ENCODE measurements around the gene ATP2A3.

Gene ATP2A3

GRCh38 chr17:3986939-3987335, 22.7 kb upstream of the ATP2A3 start:
- Histone ChIP-seq H2AFZ (no peak overlapping the region), H3K27me3 (ENCODE audit: control insufficient read depth, insufficient read depth, low read length) (no peaks in the 10 kb centered on the region), H3K4me1 (peaks cover 3% of the 10 kb centered on the region), H3K27ac (no peak overlapping the region), H3K79me2 (no peaks in the 10 kb centered on the region), H3K4me2 (ENCODE audit: low read length) (no peak overlapping the region), H3K4me3 (ENCODE audit: low read depth, low read length) (no peak overlapping the region), H3K9ac (no peak overlapping the region), H3K9me3 (ENCODE audit: control insufficient read depth, low read length) (no peaks in the 10 kb centered on the region), H3K36me3 (ENCODE audit: control insufficient read depth, insufficient read depth, low read length) (no peaks in the 10 kb centered on the region)
- TF ChIP-seq, protein P1, sequence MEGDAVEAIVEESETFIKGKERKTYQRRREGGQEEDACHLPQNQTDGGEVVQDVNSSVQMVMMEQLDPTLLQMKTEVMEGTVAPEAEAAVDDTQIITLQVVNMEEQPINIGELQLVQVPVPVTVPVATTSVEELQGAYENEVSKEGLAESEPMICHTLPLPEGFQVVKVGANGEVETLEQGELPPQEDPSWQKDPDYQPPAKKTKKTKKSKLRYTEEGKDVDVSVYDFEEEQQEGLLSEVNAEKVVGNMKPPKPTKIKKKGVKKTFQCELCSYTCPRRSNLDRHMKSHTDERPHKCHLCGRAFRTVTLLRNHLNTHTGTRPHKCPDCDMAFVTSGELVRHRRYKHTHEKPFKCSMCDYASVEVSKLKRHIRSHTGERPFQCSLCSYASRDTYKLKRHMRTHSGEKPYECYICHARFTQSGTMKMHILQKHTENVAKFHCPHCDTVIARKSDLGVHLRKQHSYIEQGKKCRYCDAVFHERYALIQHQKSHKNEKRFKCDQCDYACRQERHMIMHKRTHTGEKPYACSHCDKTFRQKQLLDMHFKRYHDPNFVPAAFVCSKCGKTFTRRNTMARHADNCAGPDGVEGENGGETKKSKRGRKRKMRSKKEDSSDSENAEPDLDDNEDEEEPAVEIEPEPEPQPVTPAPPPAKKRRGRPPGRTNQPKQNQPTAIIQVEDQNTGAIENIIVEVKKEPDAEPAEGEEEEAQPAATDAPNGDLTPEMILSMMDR (IDR thresholded peaks at IDR 0.05), result no peak

DNA sequence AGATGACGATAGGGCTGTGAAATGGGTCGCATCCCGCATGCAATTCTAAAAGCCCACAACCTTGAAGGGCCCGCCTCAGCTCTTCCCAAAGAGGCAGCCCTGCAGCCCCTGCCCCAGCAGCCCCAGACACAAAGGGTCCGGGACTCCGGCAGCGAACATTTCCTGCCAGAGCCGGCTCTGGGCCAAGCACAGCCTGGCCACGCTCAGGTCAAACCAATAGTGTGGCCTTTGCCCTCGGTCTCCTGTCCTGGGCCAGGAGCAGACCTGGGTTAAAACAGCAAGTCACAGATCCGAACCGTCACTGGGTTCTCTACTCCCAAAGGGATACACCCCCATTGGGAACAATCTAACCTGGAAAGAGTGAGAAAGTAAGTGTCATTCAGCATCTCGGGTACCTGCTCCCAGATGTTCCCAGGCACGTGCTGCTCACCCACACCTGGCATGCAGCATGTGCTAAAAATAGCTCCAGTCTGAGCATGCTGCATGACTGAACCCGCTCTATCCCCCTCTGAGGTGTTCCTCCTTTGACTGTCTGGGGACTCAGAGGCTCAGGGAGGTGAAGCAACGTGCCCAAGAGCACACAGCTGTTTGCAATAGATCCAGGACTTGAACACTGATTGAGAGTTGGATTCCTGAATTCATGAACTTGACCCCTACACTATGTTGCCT, 22.2 kb upstream of the ATP2A3 start:
- Histone ChIP-seq H2AFZ (no peak overlapping the region), H3K79me2 (no peaks in the 10 kb centered on the region), H3K4me2 (ENCODE audit: low read length) (no peak overlapping the region), H3K27me3 (ENCODE audit: control insufficient read depth, insufficient read depth, low read length) (no peaks in the 10 kb centered on the region), H3K4me1 (peaks cover 3% of the 10 kb centered on the region), H3K27ac (no peak overlapping the region), H3K4me3 (ENCODE audit: low read depth, low read length) (no peak overlapping the region), H3K9me3 (ENCODE audit: control insufficient read depth, low read length) (no peaks in the 10 kb centered on the region), H3K9ac (no peak overlapping the region), H3K36me3 (ENCODE audit: control insufficient read depth, insufficient read depth, low read length) (no peaks in the 10 kb centered on the region)
- TF ChIP-seq, protein P1 (IDR thresholded peaks at IDR 0.05), result no peak

DNA sequence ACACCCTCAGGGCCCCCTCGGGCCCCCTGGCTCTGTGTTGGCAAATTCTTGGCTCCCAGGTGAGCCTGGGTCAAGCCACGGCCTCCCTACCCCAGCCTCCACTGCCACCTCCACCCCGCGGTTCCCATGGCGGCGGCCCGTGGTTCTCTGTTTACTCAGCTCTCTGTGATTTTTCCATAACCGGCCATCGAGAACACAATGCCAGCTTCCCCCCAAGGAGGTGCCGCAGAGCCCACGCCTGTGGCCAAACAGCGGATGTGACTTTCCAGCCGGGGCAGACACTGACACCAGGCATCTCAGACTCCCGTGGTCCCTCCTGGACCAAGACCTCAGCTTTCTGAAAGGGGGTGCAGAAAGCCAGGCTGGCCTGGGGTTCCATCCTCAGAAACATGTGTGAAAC, 21.6 kb upstream of the ATP2A3 start:
- Histone ChIP-seq H3K9me3 (ENCODE audit: control insufficient read depth, low read length) (no peaks in the 10 kb centered on the region), H3K4me2 (ENCODE audit: low read length) (no peak overlapping the region), H3K27ac (no peak overlapping the region), H2AFZ (no peak overlapping the region), H3K9ac (no peak overlapping the region), H3K4me1 (peaks cover 3% of the 10 kb centered on the region), H3K27me3 (ENCODE audit: control insufficient read depth, insufficient read depth, low read length) (no peaks in the 10 kb centered on the region), H3K36me3 (ENCODE audit: control insufficient read depth, insufficient read depth, low read length) (no peaks in the 10 kb centered on the region), H3K4me3 (ENCODE audit: low read depth, low read length) (no peak overlapping the region), H3K79me2 (no peaks in the 10 kb centered on the region)
- TF ChIP-seq, protein P1 (IDR thresholded peaks at IDR 0.05), result no peak

DNA sequence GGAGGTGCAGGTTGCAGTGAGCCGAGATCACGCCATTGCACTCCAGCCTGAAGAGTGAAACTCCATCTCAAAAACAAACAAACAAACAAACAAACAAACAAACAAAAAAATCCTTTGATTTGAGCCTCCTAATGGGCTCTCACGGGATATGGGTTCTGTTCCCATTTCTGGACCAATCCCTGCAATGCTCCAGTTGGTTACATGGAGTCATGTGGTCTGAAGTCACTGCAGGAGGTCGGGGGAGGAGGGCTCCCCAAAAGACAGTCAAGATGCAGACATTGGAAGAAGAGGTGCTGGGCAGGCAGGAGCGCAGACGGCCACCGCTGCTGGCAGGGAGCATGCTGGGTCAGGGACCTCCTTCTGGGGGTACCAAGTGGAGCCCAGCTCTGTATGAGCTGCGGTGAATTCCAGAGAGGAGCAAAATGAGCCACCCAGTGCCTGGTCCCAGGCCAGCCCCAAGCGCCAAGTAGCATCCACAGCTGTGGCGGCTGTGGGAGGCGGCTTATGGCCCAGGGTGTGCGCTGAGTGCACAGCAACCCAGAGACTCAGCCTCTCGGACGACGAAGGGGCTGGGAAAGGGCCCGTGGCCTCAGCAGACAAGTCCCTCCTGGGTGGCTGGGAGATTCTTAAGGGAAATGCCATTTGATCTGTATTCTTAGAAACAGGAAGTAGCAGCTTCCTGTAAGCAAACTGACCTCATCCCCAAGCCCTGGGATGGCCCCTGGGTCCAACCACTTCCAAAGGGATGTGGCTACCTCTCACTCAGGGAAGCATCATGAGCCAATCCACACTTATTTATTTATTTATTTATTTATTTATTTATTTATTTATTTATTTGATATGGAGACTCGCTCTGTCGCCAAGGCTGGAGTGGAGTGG, 19.6 kb upstream of the ATP2A3 start:
- Histone ChIP-seq H3K4me2 (ENCODE audit: low read length) (no peak overlapping the region), H3K27me3 (ENCODE audit: control insufficient read depth, insufficient read depth, low read length) (no peaks in the 10 kb centered on the region), H3K4me3 (ENCODE audit: low read depth, low read length) (no peak overlapping the region), H3K9me3 (ENCODE audit: control insufficient read depth, low read length) (no peaks in the 10 kb centered on the region), H3K36me3 (ENCODE audit: control insufficient read depth, insufficient read depth, low read length) (peaks cover under 1% of the 10 kb centered on the region), H3K27ac (no peak overlapping the region), H3K79me2 (no peaks in the 10 kb centered on the region), H3K9ac (no peak overlapping the region), H3K4me1 (peaks cover 3% of the 10 kb centered on the region), H2AFZ (no peak overlapping the region)
- TF ChIP-seq, protein P1 (IDR thresholded peaks at IDR 0.05), result no peak

All from parathyroid adenoma (tissue), 2 donors.